K562 (cell line): Measurements from ENCODE around the gene DPM2. TPM values are rescaled to one million over a fixed set of nuclear protein-coding genes. Genes with fewer than 3 reads are reported as not detected.

ENCODE experiments used
- CREB1 ChIP-seq, 2 experiments: sonication (generic) in 1 of 2; formaldehyde crosslinking in 1 of 2; IDR thresholded peaks; 2 replicates each; pipeline versions ENCODE4 v1.6.1 to v1.8.0; 2012 to 2022; ENCODE audit warnings: inconsistent platforms in 1 of 2, mild to moderate bottlenecking in 1 of 2, missing genetic modification reagents in 1 of 2, moderate library complexity in 1 of 2
- CTBP1 ChIP-seq: fragments of 450-650 bp; IDR thresholded peaks from 2 replicates; pipeline ENCODE4 v1.6.1; 2016; ENCODE audit warnings: borderline replicate concordance
- EP400 ChIP-seq: fragments of 450-650 bp; IDR thresholded peaks from 2 replicates; pipeline ENCODE4 v1.6.1; 2017; ENCODE audit warnings: antibody characterized with exemption, mild to moderate bottlenecking, moderate library complexity
- ESRRA ChIP-seq: fragments of 450-650 bp; IDR thresholded peaks from 2 replicates; pipeline ENCODE4 v1.6.1; 2014; ENCODE audit warnings: low read depth, mild to moderate bottlenecking, moderate library complexity, borderline replicate concordance
- GABPB1 ChIP-seq: sonication (generic); formaldehyde crosslinking; IDR thresholded peaks from 2 replicates; pipeline ENCODE4 v1.8.0; 2022; ENCODE audit warnings: mild to moderate bottlenecking, missing genetic modification reagents
- HDAC2 ChIP-seq: fragments of 450-650 bp; IDR thresholded peaks from 2 replicates; pipeline ENCODE4 v1.6.1; 2016; ENCODE audit warnings: mild to moderate bottlenecking
- HNRNPH1 ChIP-seq: fragments of 200-400 bp; formaldehyde crosslinking; optimal IDR thresholded peaks from 2 replicates; pipeline ENCODE3; 2017; ENCODE audit warnings: low read depth, mild to moderate bottlenecking, low read length, moderate library complexity
- HNRNPLL ChIP-seq: fragments of 200-400 bp; formaldehyde crosslinking; IDR thresholded peaks from 2 replicates; pipeline ENCODE4 v1.6.1; 2017; ENCODE audit warnings: low read length, low read depth, mild to moderate bottlenecking; ENCODE audit not compliant: poor library complexity, severe bottlenecking
- KDM4B ChIP-seq, 2 experiments: fragments of 450-650 bp in 1 of 2; sonication (generic) in 1 of 2; IDR thresholded peaks; 2 replicates each; pipeline ENCODE4 v1.6.1; 2016 to 2017; ENCODE audit warnings: borderline replicate concordance in 2 of 2, antibody characterized with exemption in 1 of 2, low read depth in 1 of 2, mild to moderate bottlenecking in 1 of 2
- KDM5B ChIP-seq: fragments of 200-600 bp; sonication (generic); IDR thresholded peaks from 2 replicates; pipeline ENCODE4 v1.6.1; 2012; ENCODE audit warnings: low read depth, mild to moderate bottlenecking, moderate library complexity, low read length, control low read depth, inconsistent platforms; ENCODE audit not compliant: insufficient replicate concordance
- MTA3 ChIP-seq: fragments of 450-650 bp; formaldehyde crosslinking; IDR thresholded peaks from 2 replicates; pipeline ENCODE4 v1.6.1; 2017; ENCODE audit warnings: mild to moderate bottlenecking, borderline replicate concordance
- MYC ChIP-seq, 2 experiments: fragments of 250-450 bp in 1 of 2; sonication (Bioruptor Pico) in 1 of 2; IDR thresholded peaks; 2 replicates each; pipeline versions ENCODE4 v1.5.1 to v1.6.1; 2012 to 2021; ENCODE audit warnings: low read depth in 2 of 2, borderline replicate concordance in 1 of 2, improper control_type of control experiment in 1 of 2, low read length in 1 of 2, mild to moderate bottlenecking in 1 of 2, moderate library complexity in 1 of 2
- NRF1 ChIP-seq, 2 experiments: fragments of 450-650 bp; IDR thresholded peaks in 1 of 2; conservative IDR thresholded peaks in 1 of 2; 2 replicates each; pipeline ENCODE4 v1.6.1; 2014; ENCODE audit warnings: mild to moderate bottlenecking in 2 of 2
- PHF8 ChIP-seq: fragments of 200-600 bp; sonication (generic); IDR thresholded peaks from 2 replicates; pipeline ENCODE4 v1.6.1; 2012; ENCODE audit warnings: mixed run types, mild to moderate bottlenecking, inconsistent platforms, low read length, moderate library complexity, borderline replicate concordance
- POLR2AphosphoS5 ChIP-seq: IDR thresholded peaks from 2 replicates; pipeline ENCODE4 v1.6.1; 2011; ENCODE audit warnings: mild to moderate bottlenecking, low read depth, low read length, moderate library complexity; ENCODE audit not compliant: control insufficient read depth, insufficient read depth
- POLR2G ChIP-seq: fragments of 200-400 bp; formaldehyde crosslinking; IDR thresholded peaks from 2 replicates; pipeline ENCODE4 v1.6.1; 2017; ENCODE audit warnings: low read depth, mild to moderate bottlenecking, antibody characterized with exemption, low read length, moderate library complexity
- RBBP5 ChIP-seq: fragments of 200-600 bp; sonication (generic); IDR thresholded peaks from 2 replicates; pipeline ENCODE4 v1.6.1; 2012; ENCODE audit warnings: borderline replicate concordance, mild to moderate bottlenecking, low read length, control low read depth, inconsistent platforms; ENCODE audit not compliant: insufficient read depth, poor library complexity, severe bottlenecking
- RBFOX2 ChIP-seq: fragments of 200-400 bp; formaldehyde crosslinking; IDR thresholded peaks from 2 replicates; pipeline ENCODE4 v1.6.1; 2017; ENCODE audit warnings: low read depth, mild to moderate bottlenecking, low read length, moderate library complexity
- SIN3A ChIP-seq, 2 experiments: fragments of 150-350 bp in 1 of 2; IDR thresholded peaks; 2 replicates each; pipeline ENCODE4 v1.6.1; 2011 to 2016; ENCODE audit warnings: borderline replicate concordance in 2 of 2, low read depth in 2 of 2, low read length in 2 of 2, mild to moderate bottlenecking in 2 of 2, moderate library complexity in 2 of 2; ENCODE audit not compliant: control insufficient read depth in 1 of 2
- TAF1 ChIP-seq: IDR thresholded peaks from 2 replicates; pipeline ENCODE4 v1.6.1; 2011; ENCODE audit warnings: mild to moderate bottlenecking, low read length, moderate library complexity; ENCODE audit not compliant: insufficient read depth, control insufficient read depth, severe bottlenecking; ENCODE audit errors: extremely low read depth
- TBL1XR1 ChIP-seq, 2 experiments: IDR thresholded peaks; 2 replicates each; pipeline ENCODE4 v1.6.1; 2012; ENCODE audit warnings: improper control_type of control experiment in 2 of 2, low read length in 2 of 2, mild to moderate bottlenecking in 1 of 2
- ZFX ChIP-seq: sonication (generic); formaldehyde crosslinking; IDR thresholded peaks from 2 replicates; pipeline ENCODE4 v1.8.0; 2022; ENCODE audit warnings: mild to moderate bottlenecking, missing genetic modification reagents, moderate library complexity
- ZNF57 ChIP-seq: fragments of 450-650 bp; formaldehyde crosslinking; IDR thresholded peaks from 2 replicates; pipeline ENCODE4 v1.4.0; 2020; ENCODE audit warnings: mild to moderate bottlenecking, moderate library complexity
- polyA plus RNA-seq, 8 experiments: library from polyadenylated mRNA; depleted of rRNA in 4 of 8; stranded (reverse) in 5 of 8; unstranded in 3 of 8; fragments of >200 nt; fragmentation: Nextera tagmentation in 2 of 8; fragmentation: Illumina TruSeq in 1 of 8; extraction: Ambion mirVana in 2 of 8; extraction: Trizol in 1 of 8; gene quantifications; 2 replicates each; pipeline versions ENCODE4 v1.2.1 to v1.2.3, GENCODE V29; 2011 to 2014; ENCODE audit warnings: inconsistent platforms in 1 of 8, missing spikeins in 1 of 8
- total RNA-seq, 7 experiments: library from RNA; depleted of rRNA in 6 of 7; stranded (reverse); fragments of >200 nt in 6 of 7; fragmentation: Illumina TruSeq in 2 of 7; extraction: Trizol in 2 of 7; gene quantifications; 2 replicates each; pipeline versions ENCODE4 v1.2.1 to v1.2.3, GENCODE V29; 2011 to 2021; ENCODE audit warnings: low replicate concordance in 1 of 7
- TF ChIP-seq, protein P1 (sequence below): fragments of 250-450 bp; sonication (Bioruptor Pico); IDR thresholded peaks from 2 replicates; pipeline ENCODE4 v1.4.0; 2020; ENCODE audit warnings: mild to moderate bottlenecking

The DPM2 gene
- total and polyA plus RNA-seq, 9 of the 15 experiments (the other 6 are each of a cell fraction or from before 2014, with no cell fraction given), result 43.5 to 126 (median 71.1) TPM

DNA sequence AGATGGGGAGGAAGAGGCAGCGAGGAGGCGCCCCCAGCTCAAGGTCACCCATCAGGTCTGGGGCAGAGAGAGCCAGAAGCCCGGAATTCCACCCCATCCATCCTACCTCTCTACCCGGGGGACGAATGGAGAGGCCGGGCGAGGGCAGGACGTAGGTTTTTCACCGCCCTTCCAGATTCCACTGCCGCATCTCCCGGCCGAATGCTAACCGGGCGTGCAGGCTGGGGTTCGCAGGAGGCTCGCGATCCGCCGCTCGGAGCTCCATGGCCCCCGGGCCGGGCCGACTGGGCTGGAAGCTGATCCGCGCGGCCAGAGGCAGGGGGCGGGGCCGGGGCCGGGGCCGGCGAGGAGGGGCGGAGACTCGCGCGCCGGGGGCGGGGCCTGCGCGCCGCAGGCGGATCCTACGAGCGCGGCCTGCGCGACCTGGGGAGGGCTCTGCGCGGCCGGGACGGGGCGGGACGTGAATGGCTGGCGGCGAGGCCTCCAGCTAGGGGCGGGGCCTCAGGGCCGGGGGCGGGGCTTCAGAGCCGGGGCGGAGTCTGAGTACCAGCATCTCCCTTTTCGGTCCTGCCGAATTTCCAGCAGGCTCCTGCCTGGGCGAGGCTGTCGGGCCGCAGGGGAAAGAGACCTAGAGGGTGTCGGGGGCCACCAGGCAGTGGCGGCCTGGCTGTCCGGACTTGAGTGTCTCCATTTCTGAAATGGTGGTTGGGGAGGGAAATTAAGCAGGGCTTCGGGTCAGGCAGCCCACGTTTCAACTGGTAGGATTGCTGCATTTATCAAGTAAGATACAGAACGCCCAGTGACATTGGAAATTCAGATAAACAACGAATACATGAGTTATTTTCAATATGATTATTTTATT lies 20.7 kb downstream of the DPM2 start, which contains the start of gene ST6GALNAC4 (continued):
- 0 out of 2 replicates have a peak, but pooled peaks have one; percentile 2 for TF ChIP-seq MYC (IDR thresholded peaks at IDR 0.05; ENCODE audit: low read depth, low read length)
- no peak for TF ChIP-seq MYC (CRISPR knock-in tag; IDR thresholded peaks at IDR 0.05; ENCODE audit: borderline replicate concordance, low read depth)
- TF ChIP-seq NRF1 (conservative IDR thresholded peaks at IDR 0.05 in 1 of 2, IDR thresholded peaks at IDR 0.05 in 1 of 2), result peak; percentile 76 to 77; a peak in 3 of 4 replicates
- no peak for TF ChIP-seq ZNF57
- peak; percentile 44 for TF ChIP-seq RBBP5
- peak; percentile 73 for TF ChIP-seq RBFOX2
- TF ChIP-seq TAF1, result peak; percentile 57
- TF ChIP-seq CTBP1, result peak; percentile 37; the same call in 1 of the 2 replicates
- peak; percentile 73; the same call in 1 of the 2 replicates for TF ChIP-seq PHF8
- no peak for TF ChIP-seq HNRNPH1
- TF ChIP-seq KDM4B (IDR thresholded peaks at IDR 0.05; ENCODE audit: borderline replicate concordance in 2 of 2, low read depth in 1 of 2), result peak in 1 of 2 experiments; percentile 21; a peak in 1 of 4 replicates
- peak; percentile 40 for TF ChIP-seq KDM5B
- 0 out of 2 replicates have a peak, but pooled peaks have one; percentile 16 for TF ChIP-seq HDAC2
- TF ChIP-seq EP400, result peak; percentile 24; the same call in 1 of the 2 replicates
- TF ChIP-seq HNRNPLL, result peak; percentile 70
- no peak for TF ChIP-seq SIN3A (IDR thresholded peaks at IDR 0.05; ENCODE audit: borderline replicate concordance in 2 of 2, control insufficient read depth in 1 of 2, low read depth in 2 of 2, low read length in 2 of 2)
- TF ChIP-seq ZFX (CRISPR knock-in tag), result peak; percentile 56
- TF ChIP-seq, protein P1, sequence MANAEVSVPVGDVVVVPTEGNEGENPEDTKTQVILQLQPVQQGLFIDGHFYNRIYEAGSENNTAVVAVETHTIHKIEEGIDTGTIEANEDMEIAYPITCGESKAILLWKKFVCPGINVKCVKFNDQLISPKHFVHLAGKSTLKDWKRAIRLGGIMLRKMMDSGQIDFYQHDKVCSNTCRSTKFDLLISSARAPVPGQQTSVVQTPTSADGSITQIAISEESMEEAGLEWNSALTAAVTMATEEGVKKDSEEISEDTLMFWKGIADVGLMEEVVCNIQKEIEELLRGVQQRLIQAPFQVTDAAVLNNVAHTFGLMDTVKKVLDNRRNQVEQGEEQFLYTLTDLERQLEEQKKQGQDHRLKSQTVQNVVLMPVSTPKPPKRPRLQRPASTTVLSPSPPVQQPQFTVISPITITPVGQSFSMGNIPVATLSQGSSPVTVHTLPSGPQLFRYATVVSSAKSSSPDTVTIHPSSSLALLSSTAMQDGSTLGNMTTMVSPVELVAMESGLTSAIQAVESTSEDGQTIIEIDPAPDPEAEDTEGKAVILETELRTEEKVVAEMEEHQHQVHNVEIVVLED (CRISPR knock-in tag), result peak; percentile 60
- TF ChIP-seq GABPB1, result 0 out of 2 replicates have a peak, but pooled peaks have one; percentile 16
- no peak for TF ChIP-seq MTA3
- TF ChIP-seq TBL1XR1 (IDR thresholded peaks at IDR 0.05; ENCODE audit: low read length in 2 of 2), result no peak
- peak; percentile 19; the same call in 1 of the 2 replicates for TF ChIP-seq CREB1 (IDR thresholded peaks at IDR 0.05)
- no peak for TF ChIP-seq CREB1 (CRISPR knock-in tag; IDR thresholded peaks at IDR 0.05)
- peak; percentile 38; the same call in 1 of the 2 replicates for TF ChIP-seq POLR2AphosphoS5
- peak; percentile 81 for TF ChIP-seq ESRRA
- peak; percentile 79 for TF ChIP-seq POLR2G
